Occipital lobe (tissue), 2 donors: ENCODE data around the gene RNPEPL1. TPM values are rescaled to one million over a fixed set of nuclear protein-coding genes. Genes with fewer than 3 reads are reported as not detected.
"Not testable (repeated sequence)": the region's sequence is repeated elsewhere in the genome, so short reads cannot be mapped to it uniquely, and the experiment has no call there.

Experiments used
- DNase-seq: peaks from one replicate; lab custom pipeline; 2025; lab: John Stamatoyannopoulos, UW
- total RNA-seq: library from RNA; depleted of rRNA; stranded (reverse); fragments of >200 nt; gene quantifications from one replicate; pipeline ENCODE4 v1.2.3, GENCODE V29; 2014

The RNPEPL1 gene
- total RNA-seq, 1 donor from 2014 or later = 4.4 TPM

- no peak for DNase-seq
These were observed 30.1 kb upstream of the RNPEPL1 start for GRCh38 chr2:240538031-240538780.

DNA sequence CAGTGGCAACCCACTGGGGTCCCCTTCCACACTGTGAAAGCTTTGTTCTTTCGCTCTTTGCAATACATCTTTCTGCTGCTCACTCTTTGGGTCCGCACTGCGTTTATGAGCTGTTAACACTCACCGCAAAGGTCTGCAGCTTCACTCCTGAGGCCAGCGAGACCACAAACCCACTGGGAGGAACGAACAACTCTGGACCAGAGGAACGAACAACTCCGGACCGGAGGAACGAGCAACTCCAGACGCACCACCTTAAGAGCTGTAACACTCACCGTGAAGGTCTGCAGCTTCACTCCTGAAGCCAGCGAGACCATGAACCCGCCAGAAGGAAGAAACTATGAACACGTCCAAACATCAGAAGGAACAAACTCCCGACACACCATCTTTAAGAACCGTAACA, 29.2 kb upstream of the RNPEPL1 start:
- DNase-seq = not testable (repeated sequence)

DNA sequence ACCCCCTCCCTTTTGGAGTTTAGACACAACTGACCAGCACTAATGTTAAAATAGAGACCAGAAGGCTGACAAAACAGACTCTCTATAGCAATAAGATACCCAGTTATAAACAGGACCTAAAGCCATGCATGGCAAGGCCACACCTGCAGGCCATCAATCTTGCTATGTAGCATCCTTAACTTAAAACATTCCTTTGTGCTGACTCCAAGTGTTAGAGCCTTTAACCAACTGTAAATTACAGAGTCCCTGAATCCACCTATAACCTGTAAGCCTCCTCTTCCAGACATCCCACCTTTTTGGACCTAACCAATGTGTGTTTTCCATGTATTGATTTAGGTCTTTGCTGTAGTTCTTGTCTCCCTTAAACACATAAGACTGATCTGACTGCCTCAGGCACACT, 28.4 kb upstream of the RNPEPL1 start:
- no peak for DNase-seq

- no peak for DNase-seq
These were observed 17.0 kb upstream of the RNPEPL1 start for GRCh38 chr2:240551288-240551687.

DNA sequence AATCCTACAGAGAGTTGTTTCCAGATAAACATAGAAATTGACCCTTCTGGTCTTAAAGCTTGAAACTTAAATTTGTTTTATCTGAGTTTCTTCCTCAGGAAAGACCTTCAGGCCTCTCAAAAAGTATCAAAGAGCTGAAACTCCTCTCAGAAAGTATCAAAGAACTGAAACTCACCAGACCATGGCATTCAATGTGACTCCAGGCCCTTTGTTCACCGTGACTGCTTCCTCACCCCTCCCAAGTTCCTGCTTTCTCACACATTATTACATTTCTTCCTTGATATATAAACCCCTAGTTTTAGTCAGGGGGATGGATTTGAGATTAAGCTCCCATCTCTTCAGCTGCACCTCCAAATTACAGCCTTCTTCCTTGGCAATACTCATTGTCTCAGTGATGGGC, 16.5 kb upstream of the RNPEPL1 start:
- no peak for DNase-seq

DNA sequence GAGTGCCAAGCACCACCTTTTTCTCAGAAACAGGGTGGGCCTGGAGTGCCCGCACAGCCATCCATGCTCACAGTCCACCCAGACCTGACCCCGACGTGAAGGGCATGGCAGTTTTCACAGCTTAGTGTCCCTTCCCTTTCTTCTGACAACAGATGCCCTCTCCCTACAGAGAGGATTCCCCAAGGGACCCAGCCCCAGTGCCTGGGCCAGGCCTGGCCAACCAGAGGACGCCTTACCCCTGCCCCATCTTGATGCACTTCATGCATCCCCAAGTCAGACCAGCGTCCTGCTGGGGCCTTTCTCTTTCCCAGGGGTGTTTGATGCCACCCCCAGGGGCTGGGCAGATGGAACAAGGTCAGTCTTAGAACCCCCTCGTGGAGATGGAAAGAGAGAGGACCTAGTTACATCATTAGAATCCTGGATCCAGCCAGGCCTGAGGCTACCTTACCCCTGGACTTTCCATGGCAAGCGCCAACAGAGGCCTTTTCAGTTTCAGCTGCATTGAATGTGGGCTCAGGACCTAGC, 14.3 kb upstream of the RNPEPL1 start:
- DNase-seq = no peak

GRCh38 chr2:240554767-240555493, 13.4 kb upstream of the RNPEPL1 start:
- no peak for DNase-seq

DNA sequence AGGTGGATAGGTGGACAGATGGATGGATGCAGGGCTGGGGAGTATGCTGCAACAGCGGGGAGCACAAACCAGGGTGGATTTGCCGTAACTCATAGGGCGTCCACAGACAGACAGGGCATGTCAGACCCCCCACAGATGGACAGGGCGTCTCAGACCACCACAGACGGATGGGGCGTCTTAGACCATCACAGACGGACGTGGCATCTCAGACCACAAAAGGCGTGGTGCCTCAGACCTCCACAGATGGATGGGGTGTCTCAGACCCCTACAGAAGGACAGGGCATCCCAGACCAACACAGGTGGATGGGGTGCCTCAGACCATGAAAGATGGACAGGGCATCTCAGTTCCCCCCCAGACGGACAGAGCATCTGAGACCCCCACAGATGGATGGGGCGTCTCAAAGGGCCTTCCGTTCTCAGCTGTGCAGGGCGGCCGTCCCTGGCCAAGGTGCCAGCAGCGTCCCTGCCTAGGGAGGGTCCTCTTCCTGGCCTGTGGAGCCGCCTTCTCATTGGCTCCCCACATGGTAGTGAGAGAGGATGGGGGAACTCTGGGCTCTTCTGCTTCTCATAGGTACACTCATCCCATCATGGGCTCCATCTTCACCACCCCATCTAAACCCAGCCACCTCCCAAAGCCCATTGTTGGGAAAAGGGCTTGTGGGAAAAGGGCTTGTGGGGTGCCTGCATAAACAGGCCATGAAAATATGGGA, 12.6 kb upstream of the RNPEPL1 start:
- no peak for DNase-seq

DNA sequence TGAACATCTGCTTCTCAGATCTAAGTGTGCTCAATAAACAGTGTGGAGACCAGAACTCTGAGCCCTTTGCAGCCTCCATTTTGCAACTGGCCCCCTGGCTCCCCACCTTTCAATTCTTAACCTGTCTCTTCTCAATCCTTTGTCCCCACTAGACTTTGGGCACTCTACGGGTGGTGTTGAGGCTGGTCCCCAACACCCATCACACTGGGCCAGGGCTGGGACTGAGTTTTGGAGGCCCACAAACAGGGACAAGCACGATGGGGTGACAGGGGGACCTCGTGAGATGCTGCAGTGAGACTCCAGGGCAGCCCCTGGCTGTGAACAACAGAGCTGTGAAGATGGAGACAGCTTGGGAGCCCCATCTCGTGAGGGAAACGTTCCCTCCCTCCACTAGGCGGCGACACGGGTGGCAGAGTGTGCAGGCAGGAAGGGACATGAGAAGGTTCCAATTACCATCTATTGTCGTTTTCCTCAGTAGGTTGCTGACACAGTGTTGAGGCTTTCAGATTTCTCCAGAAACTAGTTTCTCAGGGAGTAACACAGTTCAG, 11.7 kb upstream of the RNPEPL1 start:
- DNase-seq = no peak

DNA sequence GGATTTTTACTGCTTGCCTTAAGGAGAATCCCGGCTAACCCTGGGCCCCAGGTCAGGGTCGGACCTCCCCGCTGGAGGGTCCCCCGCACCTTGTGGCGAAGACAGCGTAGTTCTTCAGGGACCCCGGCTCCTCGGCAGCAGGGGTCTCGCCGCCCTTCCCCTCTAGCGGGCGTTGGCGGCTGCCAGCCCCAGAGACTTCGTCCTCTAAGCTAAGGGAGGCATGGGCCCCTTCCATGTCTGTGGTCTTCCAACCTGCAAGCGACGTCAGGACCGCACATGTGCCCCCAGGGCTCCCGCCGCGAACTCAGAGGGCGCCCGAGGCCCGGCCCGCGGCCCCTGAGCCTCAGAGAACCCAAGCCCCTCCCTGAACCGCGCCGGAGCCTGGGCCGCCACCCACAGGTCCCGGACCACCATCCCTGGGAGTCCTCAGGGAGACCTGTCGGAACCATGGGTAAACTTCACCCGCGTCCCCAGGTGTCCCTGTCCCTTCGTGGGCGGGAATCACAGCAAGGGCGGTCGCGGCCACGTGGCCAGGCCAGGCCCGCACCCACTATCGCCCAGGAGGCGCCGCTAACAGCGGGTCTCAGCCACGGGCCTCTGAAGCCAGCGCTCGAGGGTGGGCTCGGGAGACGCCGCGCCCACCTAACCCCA, 11.1 kb upstream of the RNPEPL1 start:
- DNase-seq = no peak

DNA sequence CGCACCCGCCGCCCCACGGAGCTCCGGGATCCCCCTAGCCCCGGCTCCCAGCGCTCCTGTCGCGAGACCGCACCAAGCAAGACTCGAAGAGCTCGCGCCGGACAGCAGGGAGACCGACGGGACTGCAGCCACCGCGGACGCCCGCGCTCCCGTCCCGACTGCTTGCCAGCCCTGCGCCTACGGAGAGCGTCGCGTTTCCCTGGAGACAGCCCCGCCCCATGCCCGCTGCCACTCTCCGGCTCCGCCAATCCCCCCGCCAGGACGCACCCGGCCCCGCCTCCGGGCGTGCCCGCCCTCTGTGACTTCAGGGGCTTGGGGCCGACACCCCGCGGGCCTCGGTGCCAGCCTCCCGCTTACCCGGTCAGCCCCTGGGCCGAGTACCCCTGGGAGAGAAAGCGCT, 10.5 kb upstream of the RNPEPL1 start, which contains the start of gene ANKMY1:
Gene ANKMY1 (minus strand): TSS at position 181 of the 400 bp plus-strand sequence. CDS start 653 bp downstream, outside the sequence.
- DNase-seq = peak; percentile 42

- DNase-seq = no peak
These were observed 10.0 kb upstream of the RNPEPL1 start for GRCh38 chr2:240558236-240558761.

DNA sequence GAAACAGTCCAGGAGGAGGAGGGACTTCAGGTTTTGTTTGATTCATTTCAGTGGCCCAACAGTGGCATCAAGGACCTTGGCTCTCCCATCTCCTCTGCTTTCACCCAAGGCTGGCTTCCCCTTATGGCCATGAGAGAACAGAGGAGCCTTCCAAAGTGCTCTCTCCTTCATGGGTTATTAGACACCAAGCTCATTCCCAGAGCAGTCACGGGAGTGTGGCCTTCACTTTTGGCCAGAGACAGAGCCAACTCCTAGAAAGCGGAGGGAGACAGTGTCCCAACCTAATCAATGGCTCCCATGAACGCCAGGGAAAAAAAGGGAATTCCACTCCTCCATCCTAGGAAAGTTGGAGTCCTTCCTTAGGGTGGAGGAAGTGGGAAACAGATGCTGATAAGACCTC, 9.0 kb upstream of the RNPEPL1 start:
- no peak for DNase-seq

DNA sequence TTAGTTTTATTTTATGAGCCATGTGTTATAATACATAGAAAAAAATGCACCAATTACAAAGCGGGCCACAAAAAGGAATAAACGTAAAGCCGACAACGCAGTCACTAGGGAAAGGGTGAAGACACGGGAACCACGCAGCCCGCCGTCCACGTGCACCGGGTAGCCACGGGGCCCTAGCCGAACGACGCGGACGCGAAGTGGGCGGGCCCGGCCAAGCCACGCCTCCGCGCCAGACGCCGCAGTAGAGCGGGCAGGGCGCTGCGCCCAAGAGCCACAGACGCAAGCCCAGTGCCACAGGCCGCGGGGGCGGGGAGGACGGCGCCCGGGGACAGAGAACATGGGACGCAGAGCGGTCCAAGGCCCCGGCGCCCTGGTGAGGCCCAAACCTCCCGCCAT, 8.2 kb upstream of the RNPEPL1 start, which contains the start of gene DUSP28:
Gene DUSP28 (plus strand): TSS at position 274 of the 396 bp plus-strand sequence. CDS start 328 bp downstream, outside the sequence.
- peak; percentile 86 for DNase-seq

- peak; percentile 98 for DNase-seq
These were observed 7.6 kb upstream of the RNPEPL1 start for GRCh38 chr2:240560480-240561324.

GRCh38 chr2:240561325-240561971, 6.8 kb upstream of the RNPEPL1 start:
- DNase-seq = no peak

DNA sequence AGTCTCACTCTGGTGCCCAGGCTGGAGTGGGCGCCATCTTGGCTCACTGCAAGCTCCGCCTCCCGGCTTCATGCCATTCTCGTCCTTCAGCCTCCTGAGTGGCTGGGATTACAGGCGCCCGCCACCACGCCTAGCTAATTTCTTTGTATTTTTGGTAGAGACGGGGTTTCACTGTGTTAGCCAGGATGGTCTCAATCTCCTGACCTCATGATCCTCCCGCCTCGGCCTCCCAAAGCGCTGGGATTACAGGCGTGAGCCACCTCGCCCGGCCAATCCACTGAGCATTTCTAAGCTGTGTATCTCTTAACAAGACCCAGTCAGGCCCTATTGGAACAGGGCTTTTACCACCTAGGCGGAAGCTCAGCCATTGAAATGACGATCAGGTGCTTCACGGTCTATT, 5.1 kb upstream of the RNPEPL1 start:
- DNase-seq = not testable (repeated sequence)

DNA sequence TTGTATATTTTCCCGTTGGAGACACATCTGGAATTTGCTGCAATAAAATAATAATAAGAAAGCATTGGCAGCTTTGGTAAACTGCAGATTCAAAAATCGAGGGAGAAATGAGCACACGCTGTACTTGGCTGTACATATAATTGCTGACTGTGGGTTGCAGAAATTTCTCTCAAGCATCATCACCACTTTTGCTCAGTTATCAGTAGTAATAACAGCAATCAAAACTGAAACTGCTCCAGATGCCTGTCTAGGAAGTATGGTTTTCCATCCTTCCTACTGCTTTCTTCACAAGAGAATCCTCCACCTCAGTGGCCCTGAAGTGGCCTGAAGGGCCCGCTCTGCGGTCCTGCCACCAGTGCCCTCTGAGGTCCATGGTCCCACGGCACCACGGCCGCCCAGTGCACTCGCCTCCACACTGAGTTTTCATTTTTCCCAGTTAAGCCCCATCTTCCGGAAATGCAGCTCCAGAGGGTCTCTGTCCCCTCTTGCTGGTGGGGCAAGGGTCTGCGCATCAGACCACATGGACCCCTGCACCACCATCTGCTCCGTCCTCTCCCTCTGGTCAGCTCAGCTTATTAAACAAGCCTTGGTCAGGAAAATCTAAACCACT, 4.2 kb upstream of the RNPEPL1 start:
- no peak for DNase-seq
